Endothelial cell of hepatic sinusoid (primary cell): Measurements from ENCODE around the gene TEX28.
"Not testable (repeated sequence)": the region's sequence is repeated elsewhere in the genome, so short reads cannot be mapped to it uniquely, and the experiment has no call there.

ENCODE experiments used
- in situ Hi-C: cut with HindIII; loops from 2 replicates; pipeline ENCODE4 v1.10.0; 2017; ENCODE audit warnings: low sequenced_read_pairs

The TEX28 gene

DNA sequence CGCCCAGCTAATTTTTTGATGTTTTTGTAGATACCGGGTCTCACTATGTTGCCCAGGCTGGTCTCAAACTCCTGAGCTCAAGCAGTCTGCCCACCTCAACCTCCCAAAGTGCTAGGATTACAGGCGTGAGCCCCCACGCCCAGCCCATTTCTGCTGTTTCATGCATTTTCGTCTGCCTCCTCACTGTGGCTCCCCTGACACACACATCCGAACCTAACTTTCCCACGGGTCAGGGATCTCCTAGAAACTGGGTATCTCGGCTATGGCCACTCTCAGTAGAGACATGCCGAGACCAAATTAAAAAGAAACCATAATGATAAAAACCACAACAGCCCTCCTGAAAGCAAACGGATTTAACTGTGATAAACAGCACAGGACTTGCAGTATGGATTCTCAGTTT is 46.8 kb downstream of the TEX28 start:
- in situ Hi-C loops: not testable (repeated sequence)

DNA sequence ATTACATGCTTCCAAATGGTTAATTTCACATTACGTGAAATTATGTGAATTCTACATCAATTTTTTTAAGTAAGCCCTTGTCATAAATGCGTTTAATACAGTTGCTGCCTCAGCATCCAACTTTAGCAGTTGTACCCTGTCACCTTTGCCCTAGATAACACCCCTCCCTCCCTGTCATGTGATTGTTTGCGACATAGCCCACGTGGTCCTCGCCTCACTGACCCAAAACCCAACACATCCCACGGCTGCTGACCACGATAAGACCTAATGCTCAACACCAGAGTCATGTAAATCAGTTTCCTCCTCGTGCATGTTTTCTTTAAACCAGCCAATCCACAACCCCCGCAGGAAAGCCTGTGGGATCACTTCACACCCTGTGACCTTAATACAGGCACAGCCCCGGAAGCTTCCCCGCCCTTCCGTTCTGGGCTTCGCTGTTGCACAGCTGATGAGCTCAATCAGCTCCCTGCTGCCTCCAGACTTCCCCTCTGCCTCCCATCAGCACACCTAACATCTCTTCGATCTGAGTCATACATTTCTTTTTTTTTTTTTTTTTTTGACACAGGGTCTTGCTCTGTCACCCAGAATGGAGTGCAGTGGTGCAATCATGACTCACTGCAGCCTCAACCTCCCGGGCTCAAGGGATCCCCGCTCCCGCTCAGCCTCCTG is 47.4 kb downstream of the TEX28 start:
- in situ Hi-C loops: not testable (repeated sequence)

DNA sequence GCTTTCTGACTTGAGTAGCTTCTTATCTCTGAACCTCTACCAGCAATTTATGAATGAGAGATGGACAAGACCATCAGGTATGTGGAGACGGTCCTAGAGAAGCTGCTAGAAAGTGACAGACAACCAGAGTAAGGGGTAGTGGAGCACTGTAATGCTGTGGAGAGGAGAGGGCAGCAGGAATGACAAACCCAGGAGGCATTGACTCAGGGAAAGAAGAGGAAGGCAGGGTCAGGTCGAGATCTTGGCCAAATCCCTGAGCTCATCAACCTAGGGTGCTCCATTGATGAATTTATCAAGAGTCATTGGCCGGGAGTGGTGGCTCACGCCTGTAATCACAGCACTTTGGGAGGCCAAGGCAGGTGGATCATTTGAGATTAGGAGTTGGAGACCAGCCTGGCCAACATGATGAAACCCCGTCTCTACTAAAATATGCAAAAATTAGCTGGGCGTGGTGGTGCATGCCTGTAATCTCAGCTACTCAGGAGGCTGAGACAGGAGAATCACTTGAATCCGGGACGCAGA is 54.9 kb downstream of the TEX28 start:
- in situ Hi-C loops: not testable (repeated sequence)

DNA sequence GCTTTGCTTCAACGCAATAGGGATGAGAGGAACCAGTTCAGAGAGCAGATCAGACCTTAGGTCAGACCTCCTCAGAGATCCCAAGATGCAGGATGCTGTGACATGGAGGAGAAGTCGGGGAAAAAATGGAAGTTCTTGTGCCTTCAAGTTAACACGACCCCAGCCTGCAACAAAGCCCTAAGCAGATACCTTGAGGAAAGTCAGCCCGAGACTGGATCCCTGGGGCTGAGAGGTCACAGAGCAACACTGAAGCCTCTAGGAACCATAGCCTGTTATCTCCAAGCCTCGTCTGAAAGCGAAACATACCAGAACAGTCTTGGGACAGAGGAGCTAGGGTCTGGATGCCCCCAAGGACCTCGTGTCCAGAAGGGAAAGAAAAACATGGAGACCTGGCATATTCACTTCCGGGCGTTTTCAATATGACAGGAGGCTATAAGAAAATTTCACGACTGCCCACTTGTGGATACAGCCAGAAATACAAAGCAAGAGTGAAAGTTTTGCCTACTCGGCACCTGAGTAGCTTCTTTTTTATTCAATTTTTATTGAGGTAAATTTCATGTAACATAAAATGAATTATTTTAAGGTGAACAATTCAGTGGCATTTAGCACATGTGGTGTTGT is 55.9 kb downstream of the TEX28 start:
- in situ Hi-C loops: not testable (repeated sequence)

DNA sequence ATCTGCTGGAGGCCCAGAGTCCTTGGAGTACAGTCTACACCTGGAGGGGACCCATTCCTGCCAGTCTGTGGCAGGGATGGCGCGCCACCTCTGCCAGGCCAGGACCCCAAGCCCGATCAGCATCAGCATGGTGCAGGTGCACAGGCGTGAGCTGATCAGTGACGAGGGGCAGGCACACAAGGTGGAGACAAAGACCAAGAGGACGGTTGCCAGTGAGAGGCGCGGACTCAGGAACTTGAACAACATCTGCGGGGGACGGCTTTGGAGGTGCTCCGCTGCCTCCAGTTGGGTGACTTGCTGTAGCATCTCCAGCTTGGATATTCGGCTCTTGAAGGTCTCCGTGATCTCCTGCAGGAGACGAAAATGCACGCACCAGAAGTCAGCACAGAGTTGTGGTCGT is 61.3 kb downstream of the TEX28 start:
- in situ Hi-C loops: not testable (repeated sequence)

DNA sequence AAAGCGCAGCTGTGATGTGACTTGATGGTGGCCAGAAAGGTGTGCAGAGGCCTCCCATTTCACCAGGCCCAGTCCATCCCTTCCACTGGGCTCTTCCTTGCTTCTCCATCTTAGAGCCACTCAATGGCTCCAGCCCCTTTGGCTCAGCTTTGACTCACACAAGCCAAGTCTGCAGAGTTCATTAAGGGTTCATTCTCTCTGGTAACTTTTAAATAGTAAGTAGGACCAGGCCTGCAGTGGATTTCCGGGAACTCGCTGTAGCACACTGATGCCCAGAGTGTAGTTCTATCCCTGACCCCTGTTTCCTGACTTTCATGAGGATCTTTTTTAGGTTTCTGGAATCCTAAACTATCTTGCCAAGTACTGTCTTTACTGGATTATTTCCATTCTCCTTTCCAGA is 63.5 kb downstream of the TEX28 start:
- in situ Hi-C loops: not testable (repeated sequence)

DNA sequence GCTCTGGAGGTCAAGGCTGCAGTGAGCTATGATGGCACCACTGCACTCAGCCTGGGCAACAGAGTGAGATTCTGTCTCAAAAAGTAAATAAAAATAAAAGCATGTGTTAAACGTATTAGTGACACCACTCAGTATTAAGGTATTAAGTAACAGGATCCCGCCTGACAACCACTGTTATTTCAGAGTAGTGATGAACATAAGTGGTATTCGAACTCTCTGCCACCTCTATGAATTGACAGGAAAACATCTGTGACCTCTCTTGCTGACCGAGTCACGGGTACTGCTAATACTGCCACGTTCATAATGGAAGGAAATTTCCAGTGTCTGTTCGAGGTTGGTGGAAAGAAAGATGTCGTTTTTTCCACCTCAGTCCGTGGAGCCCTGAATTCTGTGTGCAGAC is 68.2 kb downstream of the TEX28 start:
- in situ Hi-C loops: not testable (repeated sequence)

DNA sequence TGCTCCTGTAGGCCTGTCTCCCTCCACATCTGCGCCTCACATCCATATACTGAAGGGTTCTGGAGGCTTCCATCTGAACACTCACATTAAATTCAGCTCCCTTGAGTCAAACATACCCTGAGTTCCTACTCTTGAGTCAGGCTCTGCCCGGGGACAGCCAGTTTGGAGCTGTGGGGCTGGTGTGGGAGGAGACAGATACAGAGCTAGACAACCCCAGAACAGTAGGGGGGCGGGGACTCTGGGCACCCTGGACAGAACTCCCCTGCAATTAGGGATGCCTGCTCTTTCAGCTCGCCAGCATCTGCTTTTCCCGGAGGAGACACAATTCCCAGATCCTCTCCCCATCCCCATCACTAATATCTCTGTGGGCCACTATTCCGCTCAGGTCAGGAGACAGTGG is 69.6 kb downstream of the TEX28 start:
- in situ Hi-C loops: not testable (repeated sequence)
